SJCRH30 (cell line): ENCODE results near the gene ATF5. TPM values are rescaled to one million over a fixed set of nuclear protein-coding genes. Genes with fewer than 3 reads are reported as not detected.
"Not testable (repeated sequence)": the region's sequence is repeated elsewhere in the genome, so short reads cannot be mapped to it uniquely, and the experiment has no call there.

ENCODE experiments used
- DNase-seq, 2 experiments: peaks; one replicate each; pipeline ENCODE4 v3.0.0-alpha.2; 2015 to 2020
- H3K27ac ChIP-seq: fragments of 250-450 bp; sonication (Bioruptor Pico); 2 replicates; pipeline ENCODE4 v1.5.1; 2020; ENCODE audit warnings: mild to moderate bottlenecking, moderate library complexity
- H3K27me3 ChIP-seq: fragments of 250-450 bp; sonication (Bioruptor Pico); 2 replicates; pipeline ENCODE4 v1.5.1; 2020; ENCODE audit warnings: mild to moderate bottlenecking, moderate library complexity
- H3K36me3 ChIP-seq: fragments of 250-450 bp; sonication (Bioruptor Pico); 2 replicates; pipeline ENCODE4 v1.5.1; 2020; ENCODE audit warnings: mild to moderate bottlenecking, moderate library complexity
- H3K4me1 ChIP-seq: fragments of 250-450 bp; sonication (Bioruptor Pico); 2 replicates; pipeline ENCODE4 v1.5.1; 2020; ENCODE audit warnings: mild to moderate bottlenecking, moderate library complexity
- H3K4me3 ChIP-seq: fragments of 250-450 bp; sonication (Bioruptor Pico); 2 replicates; pipeline ENCODE4 v1.5.1; 2020; ENCODE audit warnings: mild to moderate bottlenecking, moderate library complexity
- H3K9me3 ChIP-seq: fragments of 250-450 bp; sonication (Bioruptor Pico); replicated peaks from 2 replicates; pipeline ENCODE4 v1.5.1; 2020; ENCODE audit warnings: mild to moderate bottlenecking, moderate library complexity
- total RNA-seq: library from RNA; depleted of rRNA; stranded (reverse); fragments of >200 nt; shearing (Covaris generic); gene quantifications from 2 replicates; pipeline ENCODE4 v1.2.3, GENCODE V29; 2014

ATF5 gene
- total RNA-seq, 1 experiment from 2014 or later: 8.9 TPM

- no peaks in the 10 kb centered on the region for H3K27me3 ChIP-seq
- no peak for DNase-seq
- no peaks in the 10 kb centered on the region for H3K36me3 ChIP-seq
- H3K4me3 ChIP-seq: no peak overlapping the region
- H3K4me1 ChIP-seq: no peaks in the 10 kb centered on the region; the same call in 1 of the 2 replicates
- no peak overlapping the region for H3K27ac ChIP-seq
- no peaks in the 10 kb centered on the region for H3K9me3 ChIP-seq
These were observed 9.7 kb downstream of the ATF5 start for GRCh38 chr19:49938662-49939061.

DNA sequence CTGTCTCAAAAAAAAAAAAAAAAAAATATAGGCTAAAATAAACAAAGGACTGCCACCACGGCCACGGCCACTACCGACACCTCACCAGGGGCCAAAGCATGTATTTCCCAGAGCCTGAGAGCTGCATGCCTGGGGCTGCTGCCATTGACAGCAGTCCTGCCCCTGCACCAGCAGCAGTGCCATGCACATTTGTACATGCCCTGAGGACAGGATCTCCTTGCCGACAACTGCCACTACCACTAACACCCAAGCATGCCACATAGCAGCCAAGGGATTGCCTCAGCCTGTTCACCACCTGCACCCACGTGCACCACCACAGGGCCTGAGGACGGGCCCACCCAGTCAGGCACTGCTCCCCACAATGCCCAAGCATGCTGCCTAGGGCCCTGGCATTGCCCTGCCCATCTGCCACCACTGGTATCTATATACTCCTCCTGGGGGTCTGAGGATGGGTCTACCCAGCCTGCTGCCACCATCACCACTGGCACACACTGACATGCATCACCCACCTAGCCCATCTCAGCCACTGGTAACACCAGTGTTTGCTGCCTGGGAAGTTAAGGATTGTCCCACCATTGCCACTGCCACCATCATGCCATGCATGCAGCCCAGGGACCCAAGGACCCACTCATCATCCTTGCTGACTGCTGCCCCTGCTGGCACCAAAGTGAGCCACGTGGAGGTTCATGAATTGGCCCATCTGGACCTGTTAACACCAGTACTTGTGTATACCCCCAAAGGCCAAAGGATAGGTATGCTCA is 10.9 kb downstream of the ATF5 start:
- Histone ChIP-seq H3K27me3 (no peaks in the 10 kb centered on the region), H3K36me3 (no peaks in the 10 kb centered on the region), H3K9me3 (no peaks in the 10 kb centered on the region), H3K27ac (no peak overlapping the region), H3K4me3 (no peak overlapping the region), H3K4me1 (no peaks in the 10 kb centered on the region; the same call in 1 of the 2 replicates)
- DNase-seq: no peak

- Histone ChIP-seq H3K9me3 (no peaks in the 10 kb centered on the region), H3K27me3 (no peaks in the 10 kb centered on the region), H3K27ac (no peak overlapping the region), H3K4me1 (no peaks in the 10 kb centered on the region; the same call in 1 of the 2 replicates), H3K36me3 (no peaks in the 10 kb centered on the region), H3K4me3 (no peak overlapping the region)
- no peak for DNase-seq
These were observed 11.4 kb downstream of the ATF5 start for GRCh38 chr19:49940482-49940791.

DNA sequence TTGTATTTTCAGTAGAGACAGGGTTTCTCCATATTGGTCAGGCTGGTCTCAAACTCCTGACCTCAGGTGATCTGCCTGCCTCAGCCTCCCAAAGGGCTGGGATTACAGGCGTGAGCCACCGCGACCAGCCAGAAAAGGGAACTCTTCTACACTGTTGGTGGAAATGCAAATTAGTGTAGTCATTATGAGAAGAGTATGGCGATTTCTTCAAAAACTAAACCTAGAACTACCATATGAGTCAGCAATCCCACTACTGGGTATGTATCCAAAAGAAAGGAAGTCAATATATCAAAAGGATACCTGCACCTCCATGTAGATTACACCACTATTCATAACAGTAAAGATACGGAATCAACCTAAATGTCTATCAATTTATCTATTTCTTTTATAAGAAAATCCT is 15.6 kb downstream of the ATF5 start:
- DNase-seq, H3K27ac ChIP-seq, H3K36me3 ChIP-seq, H3K9me3 ChIP-seq, H3K27me3 ChIP-seq, H3K4me3 ChIP-seq, H3K4me1 ChIP-seq: not testable (repeated sequence)

DNA sequence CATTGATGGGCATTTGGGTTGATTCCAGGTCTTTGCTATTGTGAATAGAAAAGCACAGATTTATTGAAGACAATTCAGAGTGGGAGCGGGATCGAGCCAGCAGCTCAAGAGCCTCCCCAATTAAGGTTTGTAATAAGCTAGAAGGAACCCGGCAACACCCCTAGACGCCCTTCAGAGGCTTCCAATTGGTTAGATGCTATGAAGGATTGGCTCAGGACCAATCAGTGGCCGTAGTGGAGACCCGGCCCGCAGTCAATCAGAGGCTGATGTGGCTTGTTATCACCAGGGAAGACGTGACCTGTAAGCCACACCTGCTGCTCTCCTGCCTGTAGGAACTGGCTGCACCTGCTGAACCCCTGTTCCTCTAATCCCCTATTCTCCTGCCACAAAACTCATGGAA is 17.4 kb downstream of the ATF5 start:
- DNase-seq: no peak
- Histone ChIP-seq H3K9me3 (no peaks in the 10 kb centered on the region), H3K36me3 (no peaks in the 10 kb centered on the region), H3K4me1 (no peaks in the 10 kb centered on the region; the same call in 1 of the 2 replicates), H3K27ac (no peak overlapping the region), H3K4me3 (no peak overlapping the region), H3K27me3 (no peaks in the 10 kb centered on the region)

DNA sequence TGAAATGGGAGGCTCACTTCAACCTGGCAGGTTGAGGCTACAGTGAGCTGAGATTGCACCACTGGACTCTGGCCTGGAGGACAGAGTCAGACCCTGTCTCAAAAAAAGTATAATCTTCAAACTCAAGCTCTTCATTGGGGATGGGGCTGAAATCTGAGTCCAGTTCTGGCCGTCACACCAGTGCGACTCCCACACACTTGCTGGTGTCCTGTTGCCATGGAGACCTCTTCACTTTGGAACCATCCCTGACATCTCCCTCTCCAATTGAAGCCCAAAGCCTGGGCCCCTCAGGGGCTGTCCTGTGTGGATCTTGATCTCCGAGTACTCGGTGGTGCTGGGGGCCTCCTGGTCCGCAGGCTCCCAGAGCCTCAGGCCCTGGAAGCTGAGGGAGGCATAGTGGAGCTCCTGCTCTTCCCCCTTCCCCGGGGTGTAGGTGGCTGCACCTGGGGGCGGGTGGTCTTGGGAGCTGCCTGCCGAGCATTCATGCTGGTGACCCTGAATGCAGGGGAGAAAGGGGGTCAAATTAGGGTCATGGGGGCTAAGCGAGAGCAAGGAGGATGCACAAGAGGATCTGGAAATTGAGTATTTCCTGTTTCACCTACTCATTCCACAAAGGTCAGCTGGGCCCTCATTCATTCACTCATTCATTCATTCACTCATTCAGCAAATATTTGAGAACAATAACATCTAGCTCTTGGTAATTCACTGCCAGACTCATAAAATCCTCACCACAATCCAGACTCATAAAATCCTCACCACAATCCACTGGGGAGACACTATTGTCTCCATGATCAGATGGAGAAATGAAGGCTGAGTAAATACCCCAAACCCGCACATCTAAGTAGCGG is 21.0 kb downstream of the ATF5 start:
- H3K4me3 ChIP-seq: no peak overlapping the region
- H3K27ac ChIP-seq: no peak overlapping the region
- DNase-seq: no peak
- H3K9me3 ChIP-seq: no peaks in the 10 kb centered on the region
- peaks cover 18% of the 10 kb centered on the region for H3K4me1 ChIP-seq
- no peaks in the 10 kb centered on the region for H3K36me3 ChIP-seq
- no peaks in the 10 kb centered on the region for H3K27me3 ChIP-seq

DNA sequence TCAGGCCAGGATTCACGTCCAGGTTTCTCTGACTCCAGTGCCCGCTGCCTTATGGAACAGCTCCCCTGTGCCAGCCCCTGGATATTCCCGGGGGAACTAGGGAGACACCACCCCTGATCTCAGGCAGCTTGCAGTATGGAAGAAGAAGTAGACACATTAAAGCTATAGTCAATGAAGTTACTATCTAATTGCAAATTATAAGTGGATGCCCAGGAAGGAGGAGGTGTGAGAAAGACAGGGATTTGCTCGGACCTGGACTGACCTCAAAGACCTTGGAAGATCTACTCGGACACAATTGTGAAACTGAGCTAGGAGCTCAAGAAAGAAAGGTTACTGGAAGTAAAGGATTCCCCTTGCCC is 21.6 kb downstream of the ATF5 start:
- no peaks in the 10 kb centered on the region for H3K36me3 ChIP-seq
- no peaks in the 10 kb centered on the region for H3K27me3 ChIP-seq
- H3K4me1 ChIP-seq: peaks cover 18% of the 10 kb centered on the region
- no peak for DNase-seq
- H3K4me3 ChIP-seq: no peak overlapping the region
- no peaks in the 10 kb centered on the region for H3K9me3 ChIP-seq
- H3K27ac ChIP-seq: no peak overlapping the region

- no peaks in the 10 kb centered on the region for H3K36me3 ChIP-seq
- no peaks in the 10 kb centered on the region for H3K9me3 ChIP-seq
- H3K27me3 ChIP-seq: no peaks in the 10 kb centered on the region
- no peak overlapping the region for H3K27ac ChIP-seq
- peaks cover 20% of the 10 kb centered on the region for H3K4me1 ChIP-seq
- H3K4me3 ChIP-seq: no peak overlapping the region
- DNase-seq: no peak
These were observed 22.0 kb downstream of the ATF5 start for GRCh38 chr19:49950956-49951526.

- peaks cover 26% of the 10 kb centered on the region for H3K4me1 ChIP-seq
- no peaks in the 10 kb centered on the region for H3K36me3 ChIP-seq
- no peak overlapping the region for H3K4me3 ChIP-seq
- H3K9me3 ChIP-seq: no peaks in the 10 kb centered on the region
- H3K27ac ChIP-seq: no peak overlapping the region
- H3K27me3 ChIP-seq: no peaks in the 10 kb centered on the region
- DNase-seq: no peak
These were observed 22.9 kb downstream of the ATF5 start for GRCh38 chr19:49951806-49952478.

GRCh38 chr19:49952479-49952836 is 23.5 kb downstream of the ATF5 start:
- DNase-seq: no peak
- Histone ChIP-seq H3K27ac (no peak overlapping the region), H3K4me1 (peaks cover 28% of the 10 kb centered on the region), H3K27me3 (no peaks in the 10 kb centered on the region), H3K36me3 (no peaks in the 10 kb centered on the region), H3K4me3 (no peak overlapping the region), H3K9me3 (no peaks in the 10 kb centered on the region)

DNA sequence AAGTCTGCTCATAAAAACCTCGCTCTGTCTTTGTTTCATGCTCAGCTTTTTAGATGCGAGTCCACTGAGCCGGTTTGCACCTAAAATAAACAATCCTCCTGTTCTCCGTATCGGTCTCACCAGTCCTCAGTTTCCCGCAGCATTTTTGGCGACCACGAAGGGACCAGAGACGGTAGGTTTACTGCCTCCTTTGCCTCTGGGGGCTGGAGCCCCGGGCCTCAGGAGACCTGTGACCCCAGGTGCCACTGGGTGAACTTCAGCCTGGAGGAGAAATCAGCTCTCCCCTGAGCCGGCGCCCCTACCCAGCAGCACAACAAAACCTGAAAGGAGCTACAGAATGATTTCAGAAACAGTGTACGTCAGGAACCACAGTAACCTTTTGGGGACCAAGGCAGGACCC is 23.9 kb downstream of the ATF5 start:
- DNase-seq: no peak
- no peak overlapping the region; the same call in 1 of the 2 replicates for H3K27ac ChIP-seq
- peaks cover 30% of the 10 kb centered on the region for H3K4me1 ChIP-seq
- H3K36me3 ChIP-seq: no peaks in the 10 kb centered on the region
- no peak overlapping the region for H3K4me3 ChIP-seq
- peaks cover under 1% of the 10 kb centered on the region for H3K27me3 ChIP-seq
- no peaks in the 10 kb centered on the region for H3K9me3 ChIP-seq

GRCh38 chr19:49953416-49953815 is 24.4 kb downstream of the ATF5 start:
- Histone ChIP-seq H3K27ac (peak overlapping the region; percentile 97), H3K9me3 (no peaks in the 10 kb centered on the region), H3K4me3 (peak overlapping the region; percentile 53), H3K36me3 (no peaks in the 10 kb centered on the region), H3K4me1 (peaks cover 32% of the 10 kb centered on the region), H3K27me3 (peaks cover 3% of the 10 kb centered on the region)
- DNase-seq: no peak

DNA sequence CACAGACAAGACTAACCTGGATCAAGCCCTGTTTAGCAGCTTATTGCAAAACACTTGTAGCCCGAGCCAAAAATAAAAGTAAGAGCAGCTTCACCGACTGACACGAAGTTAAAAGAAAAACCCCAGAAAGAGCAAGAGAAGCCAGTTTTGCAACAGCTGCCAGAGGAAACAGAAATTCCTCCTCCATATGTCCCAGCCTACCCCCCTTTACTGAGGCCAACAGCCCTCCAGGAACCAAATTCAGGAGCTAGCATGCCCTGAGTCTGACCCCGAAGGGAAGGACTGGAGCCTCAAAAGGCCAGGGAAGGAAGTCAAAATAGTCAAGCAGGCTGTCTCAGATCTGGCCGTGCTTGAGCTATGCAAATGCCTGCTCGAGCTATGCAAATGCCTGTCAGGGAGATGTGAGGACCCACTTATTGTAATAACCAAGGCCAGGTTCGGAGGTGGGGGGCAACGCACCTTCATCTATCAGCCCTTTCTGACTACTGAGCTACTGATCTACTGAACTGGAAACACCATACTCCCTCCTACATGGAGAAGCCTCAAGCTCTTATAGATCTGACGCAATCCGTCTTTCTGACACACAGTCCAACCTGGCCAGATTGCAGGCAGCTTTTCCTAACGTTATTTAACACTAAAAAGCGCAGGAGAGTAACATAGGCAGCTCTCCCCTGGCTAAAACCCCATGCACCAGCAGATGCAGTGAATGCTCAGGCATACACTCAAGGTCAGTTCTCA is 25.3 kb downstream of the ATF5 start:
- DNase-seq: peak; percentile 66 to 84
- H3K27ac ChIP-seq: peak overlapping the region; percentile 97
- H3K4me3 ChIP-seq: peak overlapping the region; percentile 53

DNA sequence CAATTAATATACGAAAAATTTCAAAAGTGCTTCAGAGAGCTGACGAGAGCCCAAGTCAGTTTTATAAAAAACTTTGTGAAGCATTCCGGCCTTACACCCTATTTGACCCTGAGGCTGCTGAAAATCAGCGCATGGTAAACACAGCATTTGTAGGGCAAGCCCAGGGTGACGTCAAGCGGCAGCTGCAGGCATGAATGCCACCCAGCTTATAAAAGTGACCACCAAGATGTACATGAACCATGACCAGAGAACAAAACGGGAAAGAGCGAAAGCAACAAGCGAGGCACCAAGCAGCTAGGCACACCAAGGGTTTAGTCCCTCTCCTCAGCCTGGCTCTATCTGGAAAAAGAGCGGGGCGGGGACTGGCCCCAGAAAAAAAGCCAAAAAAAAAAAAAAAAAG is 25.9 kb downstream of the ATF5 start:
- Histone ChIP-seq H3K27me3 (peaks cover 3% of the 10 kb centered on the region), H3K9me3 (no peaks in the 10 kb centered on the region), H3K4me3 (peak overlapping the region; percentile 53), H3K36me3 (no peaks in the 10 kb centered on the region), H3K27ac (peak overlapping the region; percentile 97), H3K4me1 (peaks cover 32% of the 10 kb centered on the region)
- DNase-seq: peak; percentile 90 to 94

More for the DNA sequence above, 25.3 kb downstream of the ATF5 start:
- Histone ChIP-seq H3K4me1 (peaks cover 32% of the 10 kb centered on the region), H3K27me3 (peaks cover 3% of the 10 kb centered on the region), H3K9me3 (no peaks in the 10 kb centered on the region), H3K36me3 (no peaks in the 10 kb centered on the region)
